CD4-positive, CD25-positive, alpha-beta regulatory T cell (primary cell): ENCODE measurements around the gene ATAD3C. TPM values are rescaled to one million over a fixed set of nuclear protein-coding genes. Genes with fewer than 3 reads are reported as not detected.
"Not testable (repeated sequence)": the region's sequence is repeated elsewhere in the genome, so short reads cannot be mapped to it uniquely, and the experiment has no call there.

ENCODE experiments used
- ATAC-seq, 2 donors: fragments of 150-1000 bp; cut with Tn5 transposase; one replicate each; pipeline ENCODE4 v1.10.0; 2021; ENCODE audit warnings: low read depth in 2 of 2, moderate number of reproducible peaks in 2 of 2, moderate library complexity in 1 of 2
- DNase-seq, 3 donors: peaks; one replicate each; pipeline versions ENCODE4 v3.0.0 to v3.0.0-alpha.2; 2012 to 2022; ENCODE audit warnings: mixed read lengths in 1 of 3
- H3K27ac ChIP-seq: one replicate; pipeline ENCODE4 v1.7.0; 2013; ENCODE audit warnings: mild to moderate bottlenecking, low read length; ENCODE audit not compliant: insufficient read depth, poor library complexity, severe bottlenecking
- H3K27me3 ChIP-seq: one replicate; pipeline ENCODE4 v1.7.0; 2013; ENCODE audit warnings: low read length; ENCODE audit not compliant: control insufficient read depth, insufficient read depth
- H3K36me3 ChIP-seq: one replicate; pipeline ENCODE4 v1.7.0; 2013; ENCODE audit warnings: mild to moderate bottlenecking, low read length, moderate library complexity; ENCODE audit not compliant: control insufficient read depth, insufficient read depth
- H3K4me1 ChIP-seq: 2 replicates; pipeline ENCODE4 v1.7.0; 2013; ENCODE audit warnings: mild to moderate bottlenecking, low read length; ENCODE audit not compliant: insufficient read depth, control insufficient read depth, poor library complexity, severe bottlenecking
- H3K4me3 ChIP-seq: one replicate; pipeline ENCODE4 v1.7.0; 2013; ENCODE audit warnings: low read depth, mild to moderate bottlenecking, low read length, moderate library complexity
- H3K9me3 ChIP-seq, 2 experiments: 1 replicate in 1 of 2; 2 replicates in 1 of 2; pipeline ENCODE4 v1.7.0; 2013; ENCODE audit warnings: low read length in 2 of 2, mild to moderate bottlenecking in 1 of 2, moderate library complexity in 1 of 2; ENCODE audit not compliant: control insufficient read depth in 2 of 2
- H3K27ac Mint-ChIP-seq, 3 donors: one replicate each; pipeline ENCODE4 v1.8.0; 2020 to 2022; ENCODE audit warnings: mild to moderate bottlenecking in 3 of 3, mixed read lengths in 3 of 3, moderate library complexity in 2 of 3
- H3K27me3 Mint-ChIP-seq: one replicate; pipeline ENCODE4 v1.8.0; 2022; ENCODE audit warnings: mild to moderate bottlenecking, mixed read lengths
- H3K36me3 Mint-ChIP-seq: one replicate; pipeline ENCODE4 v1.8.0; 2020; ENCODE audit warnings: mixed read lengths
- H3K4me1 Mint-ChIP-seq, 4 donors: one replicate each; pipeline ENCODE4 v1.8.0; 2020 to 2022; ENCODE audit warnings: mixed read lengths in 4 of 4, mild to moderate bottlenecking in 1 of 4
- H3K4me3 Mint-ChIP-seq, 4 donors: one replicate each; pipeline ENCODE4 v1.8.0; 2020 to 2022; ENCODE audit warnings: mild to moderate bottlenecking in 4 of 4, mixed read lengths in 4 of 4, moderate library complexity in 3 of 4
- H3K9me3 Mint-ChIP-seq, 7 donors: one replicate each; pipeline ENCODE4 v1.8.0; 2020 to 2022; ENCODE audit warnings: mixed read lengths in 7 of 7, mild to moderate bottlenecking in 3 of 7, moderate library complexity in 2 of 7
- polyA plus RNA-seq, 4 donors: library from polyadenylated mRNA; unstranded; fragments of 300-500 nt; fragmentation: Illumina TruSeq; gene quantifications; one replicate each; pipeline ENCODE4 v1.2.3, GENCODE V29; 2021
- total RNA-seq: library from RNA; stranded (reverse); gene quantifications from one replicate; pipeline ENCODE4 v1.2.3, GENCODE V29; 2022

ATAD3C gene
- total and polyA plus RNA-seq, 5 donors from 2014 or later = 0.65 to 4.2 (median 2.4) TPM

DNA sequence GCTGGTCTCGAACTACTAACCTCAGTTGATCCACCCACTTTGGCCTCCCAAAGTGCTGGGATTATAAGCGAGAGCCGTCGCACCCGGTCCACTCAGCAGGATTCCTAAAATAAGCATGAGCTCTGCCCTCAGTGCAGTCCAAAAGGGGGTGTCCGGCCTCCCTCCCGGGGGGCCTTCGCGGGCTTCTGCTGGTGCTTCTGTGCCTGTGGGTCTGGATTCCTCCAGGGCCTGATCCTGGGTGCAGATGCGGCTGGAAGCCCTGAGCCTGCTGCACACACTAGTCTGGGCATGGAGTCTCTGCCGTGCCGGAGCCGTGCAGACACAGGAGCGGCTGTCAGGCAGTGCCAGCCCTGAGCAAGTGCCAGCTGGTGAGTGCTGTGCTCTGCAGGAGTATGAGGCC lies 67.4 kb downstream of the ATAD3C start:
- H3K4me3 Mint-ChIP-seq, H3K36me3 Mint-ChIP-seq, ATAC-seq, H3K4me1 ChIP-seq, H3K9me3 Mint-ChIP-seq, H3K4me3 ChIP-seq, DNase-seq, H3K36me3 ChIP-seq, H3K27me3 ChIP-seq, H3K27ac Mint-ChIP-seq, H3K27me3 Mint-ChIP-seq, H3K27ac ChIP-seq, H3K9me3 ChIP-seq: not testable (repeated sequence)
- peaks cover 0 to 13% (median 0%) of the 10 kb centered on the region in 4 donors for H3K4me1 Mint-ChIP-seq

DNA sequence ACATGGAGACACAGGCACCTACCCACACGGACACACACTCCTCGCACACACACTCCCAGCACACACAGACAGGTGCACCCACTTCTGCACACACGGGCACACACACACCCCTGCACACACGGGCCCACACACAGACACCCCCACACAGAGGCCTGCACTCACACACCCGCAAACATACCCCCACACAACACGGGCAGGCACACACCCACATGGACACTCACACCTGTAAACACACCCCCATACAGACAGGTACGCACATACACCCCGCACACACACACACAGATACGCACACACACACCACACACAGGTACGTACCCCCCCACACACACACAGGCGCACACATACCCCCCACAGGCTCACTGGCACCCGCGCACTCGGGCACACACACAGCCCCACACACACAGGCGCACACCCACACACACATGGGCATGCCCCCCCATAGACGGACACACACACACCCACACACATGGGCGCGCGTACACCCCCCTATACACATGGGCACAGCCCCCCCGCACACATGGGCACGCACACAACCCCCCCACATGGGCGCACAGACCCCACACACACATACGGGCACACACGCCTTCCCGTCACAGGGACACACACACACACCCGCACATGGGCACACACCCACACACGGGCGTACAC lies 68.6 kb downstream of the ATAD3C start:
- ATAC-seq (no peak), DNase-seq (no peak)
- no peaks in the 10 kb centered on the region for H3K9me3 Mint-ChIP-seq
- H3K27ac Mint-ChIP-seq = peak overlapping the region in 1 of 3 donors; percentile 60
- no peak overlapping the region for H3K27ac ChIP-seq
- H3K4me3 ChIP-seq = no peak overlapping the region
- no peaks in the 10 kb centered on the region for H3K36me3 Mint-ChIP-seq
- no peaks in the 10 kb centered on the region for H3K9me3 ChIP-seq
- no peaks in the 10 kb centered on the region for H3K4me1 ChIP-seq
- peaks cover 7% of the 10 kb centered on the region for H3K36me3 ChIP-seq
- H3K27me3 ChIP-seq = no peaks in the 10 kb centered on the region
- H3K4me1 Mint-ChIP-seq = peaks cover 0 to 9% (median 0%) of the 10 kb centered on the region in 4 donors
- no peak overlapping the region for H3K4me3 Mint-ChIP-seq
- no peaks in the 10 kb centered on the region for H3K27me3 Mint-ChIP-seq

DNA sequence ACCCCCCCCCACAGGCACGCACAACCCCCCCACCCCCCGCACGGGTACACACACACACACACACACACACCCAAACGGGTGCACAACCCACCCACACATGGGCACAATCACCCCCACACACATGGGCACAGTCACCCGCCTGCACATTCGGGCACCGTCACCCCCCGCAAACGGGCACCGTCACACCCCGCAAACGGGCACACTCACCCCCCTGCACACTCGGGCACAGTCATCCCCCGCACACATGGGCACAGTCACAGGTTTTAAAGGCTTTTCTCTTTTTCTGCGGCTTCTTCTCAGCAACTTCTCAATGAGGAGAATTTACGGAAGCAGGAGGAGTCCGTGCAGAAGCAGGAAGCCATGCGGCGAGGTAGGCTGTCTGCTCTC lies 69.1 kb downstream of the ATAD3C start:
- H3K4me3 Mint-ChIP-seq, DNase-seq, H3K9me3 Mint-ChIP-seq, H3K27me3 Mint-ChIP-seq, H3K36me3 ChIP-seq, H3K4me1 ChIP-seq, H3K4me1 Mint-ChIP-seq, H3K27ac ChIP-seq, H3K36me3 Mint-ChIP-seq, ATAC-seq, H3K4me3 ChIP-seq, H3K27ac Mint-ChIP-seq, H3K27me3 ChIP-seq, H3K9me3 ChIP-seq: not testable (repeated sequence)

Other genes with a start within 250 kb of the ATAD3C start
- gene TNFRSF18, start 243.1 kb upstream of the ATAD3C start, total RNA-seq = 47.8 TPM
- gene TNFRSF18, start 243.1 kb upstream of the ATAD3C start, polyA plus RNA-seq = 10 to 100 TPM; 17.4 to 54.5 (median 25.2) TPM
- gene TNFRSF4, start 235.5 kb upstream of the ATAD3C start, total RNA-seq = 65.8 TPM
- 10 to 100 TPM; 19.0 to 50.2 (median 32.2) TPM for gene TNFRSF4, start 235.5 kb upstream of the ATAD3C start, polyA plus RNA-seq
- gene SDF4, start 217.7 kb upstream of the ATAD3C start, total RNA-seq = 165 TPM
- 100 to 1,000 TPM in 2 of 4 donors, 10 to 100 TPM in 2; 70.3 to 113 (median 91.6) TPM for gene SDF4, start 217.7 kb upstream of the ATAD3C start, polyA plus RNA-seq
- gene B3GALT6, start 217.5 kb upstream of the ATAD3C start, total RNA-seq = 10.0 TPM
- 10 to 100 TPM in 1 of 4 donors, 1 to 10 TPM in 3; 4.0 to 11.5 (median 7.3) TPM for gene B3GALT6, start 217.5 kb upstream of the ATAD3C start, polyA plus RNA-seq
- gene C1QTNF12, start 203.0 kb upstream of the ATAD3C start, total RNA-seq = 6.2 TPM
- under 1 TPM in 1 of 4 donors, not detected in 3; 0.39 TPM for gene C1QTNF12, start 203.0 kb upstream of the ATAD3C start, polyA plus RNA-seq
- 56.4 TPM for gene UBE2J2, start 175.8 kb upstream of the ATAD3C start, total RNA-seq
- gene UBE2J2, start 175.8 kb upstream of the ATAD3C start, polyA plus RNA-seq = 10 to 100 TPM; 72.9 to 97.5 (median 85.4) TPM
- 4.0 TPM for gene SCNN1D, start 169.3 kb upstream of the ATAD3C start, total RNA-seq
- gene SCNN1D, start 169.3 kb upstream of the ATAD3C start, polyA plus RNA-seq = not detected
- gene ACAP3, start 141.8 kb upstream of the ATAD3C start, total RNA-seq = 75.5 TPM
- 1 to 10 TPM; 2.7 to 9.0 (median 4.1) TPM for gene ACAP3, start 141.8 kb upstream of the ATAD3C start, polyA plus RNA-seq
- 18.3 TPM for gene PUSL1, start 141.1 kb upstream of the ATAD3C start, total RNA-seq
- 10 to 100 TPM; 17.7 to 21.0 (median 19.1) TPM for gene PUSL1, start 141.1 kb upstream of the ATAD3C start, polyA plus RNA-seq
- gene INTS11, start 125.0 kb upstream of the ATAD3C start, total RNA-seq = 138 TPM
- 10 to 100 TPM; 66.2 to 74.0 (median 67.8) TPM for gene INTS11, start 125.0 kb upstream of the ATAD3C start, polyA plus RNA-seq
- gene CPTP, start 124.9 kb upstream of the ATAD3C start, total RNA-seq = 27.0 TPM
- 10 to 100 TPM; 21.4 to 40.1 (median 32.6) TPM for gene CPTP, start 124.9 kb upstream of the ATAD3C start, polyA plus RNA-seq
- gene TAS1R3, start 118.4 kb upstream of the ATAD3C start, total RNA-seq = 2.0 TPM
- gene TAS1R3, start 118.4 kb upstream of the ATAD3C start, polyA plus RNA-seq = under 1 TPM in 2 of 4 donors, not detected in 2; 0.06 to 0.11 TPM
- 40.0 TPM for gene DVL1, start 100.3 kb upstream of the ATAD3C start, total RNA-seq
- 1 to 10 TPM in 1 of 4 donors, under 1 TPM in 3; 0.43 to 1.1 (median 0.82) TPM for gene DVL1, start 100.3 kb upstream of the ATAD3C start, polyA plus RNA-seq
- gene MXRA8, start 91.1 kb upstream of the ATAD3C start, total RNA-seq = 0.17 TPM
- gene MXRA8, start 91.1 kb upstream of the ATAD3C start, polyA plus RNA-seq = not detected
- 76.0 TPM for gene AURKAIP1, start 74.5 kb upstream of the ATAD3C start, total RNA-seq
- 100 to 1,000 TPM; 145 to 190 (median 164) TPM for gene AURKAIP1, start 74.5 kb upstream of the ATAD3C start, polyA plus RNA-seq
- gene CCNL2, start 50.4 kb upstream of the ATAD3C start, total RNA-seq = 287 TPM
- 10 to 100 TPM; 17.6 to 24.6 (median 21.4) TPM for gene CCNL2, start 50.4 kb upstream of the ATAD3C start, polyA plus RNA-seq
- gene MRPL20, start 42.4 kb upstream of the ATAD3C start, total RNA-seq = 83.4 TPM
- gene MRPL20, start 42.4 kb upstream of the ATAD3C start, polyA plus RNA-seq = 100 to 1,000 TPM; 162 to 188 (median 178) TPM
- not detected for gene ANKRD65, start 28.4 kb upstream of the ATAD3C start, total RNA-seq
- gene ANKRD65, start 28.4 kb upstream of the ATAD3C start, polyA plus RNA-seq = under 1 TPM in 1 of 4 donors, not detected in 3; 0.14 TPM
- not detected for gene VWA1, start 14.0 kb upstream of the ATAD3C start, total RNA-seq
- gene VWA1, start 14.0 kb upstream of the ATAD3C start, polyA plus RNA-seq = not detected
- 39.4 TPM for gene ATAD3B, start 22.1 kb downstream of the ATAD3C start, total RNA-seq
- gene ATAD3B, start 22.1 kb downstream of the ATAD3C start, polyA plus RNA-seq = 1 to 10 TPM; 2.3 to 5.2 (median 3.0) TPM
- gene ATAD3A, start 62.5 kb downstream of the ATAD3C start, total RNA-seq = 20.0 TPM
- gene ATAD3A, start 62.5 kb downstream of the ATAD3C start, polyA plus RNA-seq = 1 to 10 TPM; 6.2 to 8.1 (median 7.5) TPM
- not detected for gene TMEM240, start 90.9 kb downstream of the ATAD3C start, total RNA-seq
- not detected for gene TMEM240, start 90.9 kb downstream of the ATAD3C start, polyA plus RNA-seq
- gene SSU72, start 125.2 kb downstream of the ATAD3C start, total RNA-seq = 104 TPM
- gene SSU72, start 125.2 kb downstream of the ATAD3C start, polyA plus RNA-seq = 100 to 1,000 TPM; 185 to 279 (median 217) TPM
- 0.96 TPM for gene FNDC10, start 150.4 kb downstream of the ATAD3C start, total RNA-seq
- gene FNDC10, start 150.4 kb downstream of the ATAD3C start, polyA plus RNA-seq = under 1 TPM; 0.21 to 0.37 (median 0.29) TPM
- gene MIB2, start 165.8 kb downstream of the ATAD3C start, total RNA-seq = 58.2 TPM
- gene MIB2, start 165.8 kb downstream of the ATAD3C start, polyA plus RNA-seq = 10 to 100 TPM; 15.9 to 20.6 (median 19.0) TPM
- 4.1 TPM for gene MMP23B, start 182.5 kb downstream of the ATAD3C start, total RNA-seq
- gene MMP23B, start 182.5 kb downstream of the ATAD3C start, polyA plus RNA-seq = under 1 TPM in 2 of 4 donors, not detected in 2; 0.18 to 0.21 TPM
- 47.2 TPM for gene CDK11B, start 209.3 kb downstream of the ATAD3C start, total RNA-seq
- 10 to 100 TPM in 1 of 4 donors, 1 to 10 TPM in 3; 9.3 to 11.3 (median 9.7) TPM for gene CDK11B, start 209.3 kb downstream of the ATAD3C start, polyA plus RNA-seq
- 77.6 TPM for gene SLC35E2B, start 243.1 kb downstream of the ATAD3C start, total RNA-seq
- gene SLC35E2B, start 243.1 kb downstream of the ATAD3C start, polyA plus RNA-seq = 10 to 100 TPM; 25.8 to 32.0 (median 30.6) TPM